Measurements from ENCODE around the gene GHR.

GHR gene

DNA sequence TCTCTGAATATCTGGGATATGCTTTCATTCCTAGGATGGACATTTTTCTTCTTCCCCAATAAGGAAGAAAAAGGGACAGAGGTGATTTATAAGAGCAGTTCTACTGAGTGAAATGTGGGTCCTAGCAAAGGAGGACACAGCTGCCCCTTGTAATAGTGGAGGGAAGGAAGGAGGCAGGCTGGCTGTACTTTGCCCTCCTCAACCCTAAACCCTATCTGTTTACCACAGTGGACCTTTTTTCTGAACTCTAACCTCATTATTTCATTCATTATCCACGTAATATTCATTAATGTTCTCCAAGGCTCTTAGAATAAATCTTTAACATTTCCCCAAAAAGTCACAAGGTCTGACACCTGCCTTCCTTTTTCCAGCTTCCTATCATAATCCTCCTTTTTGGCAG lies 37.8 kb downstream of the GHR start:
- Histone ChIP-seq H3K27ac (ENCODE audit: insufficient read depth, low read depth, low read length, poor library complexity, severe bottlenecking) (no peak overlapping the region), H3K4me1 (ENCODE audit: control insufficient read depth, insufficient read depth, low read length) (no peaks in the 10 kb centered on the region), H3K9me3 (ENCODE audit: control insufficient read depth, low read length) (no peaks in the 10 kb centered on the region), H3K4me3 (ENCODE audit: insufficient read depth, low read depth, low read length) (no peak overlapping the region), H3K27me3 (ENCODE audit: control insufficient read depth, insufficient read depth, low read length, poor library complexity, severe bottlenecking) (no peaks in the 10 kb centered on the region), H3K36me3 (ENCODE audit: control insufficient read depth, insufficient read depth, low read length) (no peaks in the 10 kb centered on the region)
- WGBS, 2 experiments, result 83 to 86% methylated on average over 1 of the region's 1 CpG

GRCh38 chr5:42461507-42461906 lies 38.3 kb downstream of the GHR start:
- Histone ChIP-seq H3K27me3 (ENCODE audit: control insufficient read depth, insufficient read depth, low read length, poor library complexity, severe bottlenecking) (no peaks in the 10 kb centered on the region), H3K27ac (ENCODE audit: insufficient read depth, low read depth, low read length, poor library complexity, severe bottlenecking) (no peak overlapping the region), H3K9me3 (ENCODE audit: control insufficient read depth, low read length) (no peaks in the 10 kb centered on the region), H3K4me1 (ENCODE audit: control insufficient read depth, insufficient read depth, low read length) (no peaks in the 10 kb centered on the region), H3K36me3 (ENCODE audit: control insufficient read depth, insufficient read depth, low read length) (no peaks in the 10 kb centered on the region), H3K4me3 (ENCODE audit: insufficient read depth, low read depth, low read length) (no peak overlapping the region)
- WGBS, 2 experiments, result 98 to 100% methylated on average over 1 of the region's 1 CpG

DNA sequence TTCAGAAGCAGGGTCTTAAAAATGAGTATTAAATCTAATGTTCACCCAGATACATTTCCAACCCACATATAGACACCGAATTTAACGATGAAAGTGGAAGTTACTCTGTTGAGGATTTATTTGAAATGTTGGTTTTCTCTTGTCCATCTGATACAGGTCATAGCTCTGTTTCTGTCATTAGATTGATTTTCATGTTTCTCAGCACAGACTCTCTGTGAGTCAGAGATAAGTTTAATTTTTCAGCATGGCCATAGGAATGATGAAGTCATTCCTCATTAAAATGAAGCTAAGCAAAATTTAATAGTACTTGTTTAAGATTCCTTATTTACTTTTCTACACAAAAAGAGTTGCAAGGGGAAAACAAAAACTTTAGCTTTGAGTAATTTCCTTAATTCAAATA lies 38.8 kb downstream of the GHR start:
- Histone ChIP-seq H3K4me3 (ENCODE audit: insufficient read depth, low read depth, low read length) (no peak overlapping the region), H3K27me3 (ENCODE audit: control insufficient read depth, insufficient read depth, low read length, poor library complexity, severe bottlenecking) (no peaks in the 10 kb centered on the region), H3K27ac (ENCODE audit: insufficient read depth, low read depth, low read length, poor library complexity, severe bottlenecking) (no peak overlapping the region), H3K4me1 (ENCODE audit: control insufficient read depth, insufficient read depth, low read length) (no peaks in the 10 kb centered on the region), H3K9me3 (ENCODE audit: control insufficient read depth, low read length) (no peaks in the 10 kb centered on the region), H3K36me3 (ENCODE audit: control insufficient read depth, insufficient read depth, low read length) (no peaks in the 10 kb centered on the region)
- 100% methylated on average over 2 of the region's 2 CpGs; no CpG with 5 or more reads in 1 of the 2 experiments for WGBS, 2 experiments

GRCh38 chr5:42467572-42467971 lies 44.3 kb downstream of the GHR start:
- no peaks in the 10 kb centered on the region for H3K27me3 ChIP-seq (ENCODE audit: control insufficient read depth, insufficient read depth, low read length, poor library complexity, severe bottlenecking)
- WGBS, 2 experiments, result 91 to 96% methylated on average over 5 of the region's 5 CpGs
- no peaks in the 10 kb centered on the region for H3K4me1 ChIP-seq (ENCODE audit: control insufficient read depth, insufficient read depth, low read length)
- no peaks in the 10 kb centered on the region for H3K9me3 ChIP-seq (ENCODE audit: control insufficient read depth, low read length)
- H3K36me3 ChIP-seq (ENCODE audit: control insufficient read depth, insufficient read depth, low read length), result no peaks in the 10 kb centered on the region
- H3K27ac ChIP-seq (ENCODE audit: insufficient read depth, low read depth, low read length, poor library complexity, severe bottlenecking), result no peak overlapping the region
- H3K4me3 ChIP-seq (ENCODE audit: insufficient read depth, low read depth, low read length), result no peak overlapping the region

DNA sequence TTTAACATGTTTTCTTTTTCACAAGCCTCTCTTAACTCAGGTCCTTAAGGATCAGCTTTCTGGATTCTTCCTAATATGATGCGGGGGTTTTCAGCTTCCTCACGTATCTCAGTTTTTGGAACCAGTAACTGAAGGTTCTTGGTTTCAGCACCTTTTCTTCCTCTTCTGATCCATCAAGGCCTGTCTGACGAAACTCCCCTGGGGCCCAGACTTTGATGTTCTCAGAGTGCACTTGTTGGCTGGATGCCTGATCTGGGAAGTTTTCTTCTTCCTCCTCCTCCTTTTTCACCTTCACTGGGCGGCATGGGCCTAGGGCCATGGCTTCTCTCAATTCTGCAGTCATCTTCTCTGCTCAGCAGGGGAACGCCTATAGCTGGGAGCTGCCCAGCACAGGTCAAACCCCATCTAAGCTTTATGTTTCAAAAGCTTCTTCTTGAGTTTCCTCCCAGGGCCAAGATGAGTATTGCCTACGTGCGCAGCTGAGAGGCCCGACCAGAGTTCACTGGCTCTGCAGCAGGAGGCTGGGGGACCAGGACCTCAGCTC lies 44.8 kb downstream of the GHR start:
- no peaks in the 10 kb centered on the region for H3K36me3 ChIP-seq (ENCODE audit: control insufficient read depth, insufficient read depth, low read length)
- no peaks in the 10 kb centered on the region for H3K27me3 ChIP-seq (ENCODE audit: control insufficient read depth, insufficient read depth, low read length, poor library complexity, severe bottlenecking)
- H3K9me3 ChIP-seq (ENCODE audit: control insufficient read depth, low read length), result no peaks in the 10 kb centered on the region
- WGBS, 2 experiments, result 93 to 95% methylated on average over 8 of the region's 8 CpGs
- H3K27ac ChIP-seq (ENCODE audit: insufficient read depth, low read depth, low read length, poor library complexity, severe bottlenecking), result no peak overlapping the region
- H3K4me1 ChIP-seq (ENCODE audit: control insufficient read depth, insufficient read depth, low read length), result no peaks in the 10 kb centered on the region
- H3K4me3 ChIP-seq (ENCODE audit: insufficient read depth, low read depth, low read length), result no peak overlapping the region

DNA sequence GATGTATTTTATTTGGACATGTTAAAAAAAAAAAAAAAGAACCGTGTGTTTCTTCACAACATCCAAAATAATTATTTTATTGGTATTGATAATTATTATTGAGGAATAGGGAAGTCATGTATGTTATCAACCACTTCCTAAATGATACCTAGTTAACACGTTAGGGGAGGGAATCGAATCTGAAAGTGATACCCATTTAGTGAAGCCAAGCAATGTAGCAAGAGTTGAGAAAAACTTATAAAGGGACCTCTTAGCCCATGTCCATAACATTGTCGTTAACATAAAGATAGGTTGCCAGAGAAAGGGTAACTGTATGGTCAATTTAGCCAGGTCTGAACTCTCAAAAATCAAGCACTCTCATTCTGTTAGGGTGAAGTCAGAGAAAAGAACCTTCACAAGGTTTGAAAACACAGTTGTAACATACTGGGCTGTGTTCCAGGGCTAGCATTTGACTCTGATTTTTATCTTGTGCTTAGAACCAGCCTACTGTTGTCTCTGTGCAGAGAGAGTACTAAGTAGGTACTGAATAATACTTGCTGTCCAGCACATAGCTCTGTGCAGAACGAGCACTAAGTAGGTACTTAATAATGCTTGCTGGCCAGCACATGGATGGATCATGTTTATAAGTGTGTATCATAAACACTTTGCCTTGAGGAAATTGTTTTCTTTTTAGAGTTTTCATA lies 60.4 kb downstream of the GHR start:
- 85 to 93% methylated on average over 4 of the region's 5 CpGs for whole genome bisulfite sequencing, 2 experiments

GRCh38 chr5:42487077-42487476 lies 63.8 kb downstream of the GHR start:
- no peaks in the 10 kb centered on the region for H3K27me3 ChIP-seq (ENCODE audit: control insufficient read depth, insufficient read depth, low read length, poor library complexity, severe bottlenecking)
- 94 to 96% methylated on average over 3 of the region's 3 CpGs for WGBS, 2 experiments
- no peak overlapping the region for H3K27ac ChIP-seq (ENCODE audit: insufficient read depth, low read depth, low read length, poor library complexity, severe bottlenecking)
- no peak overlapping the region for H3K4me3 ChIP-seq (ENCODE audit: insufficient read depth, low read depth, low read length)
- no peaks in the 10 kb centered on the region for H3K4me1 ChIP-seq (ENCODE audit: control insufficient read depth, insufficient read depth, low read length)
- no peaks in the 10 kb centered on the region for H3K36me3 ChIP-seq (ENCODE audit: control insufficient read depth, insufficient read depth, low read length)
- H3K9me3 ChIP-seq (ENCODE audit: control insufficient read depth, low read length), result no peaks in the 10 kb centered on the region

More for the DNA sequence above, 60.4 kb downstream of the GHR start:
- no peak overlapping the region for H3K4me3 ChIP-seq (ENCODE audit: insufficient read depth, low read depth, low read length)
- no peaks in the 10 kb centered on the region for H3K4me1 ChIP-seq (ENCODE audit: control insufficient read depth, insufficient read depth, low read length)
- no peaks in the 10 kb centered on the region for H3K9me3 ChIP-seq (ENCODE audit: control insufficient read depth, low read length)
- no peaks in the 10 kb centered on the region for H3K36me3 ChIP-seq (ENCODE audit: control insufficient read depth, insufficient read depth, low read length)
- no peak overlapping the region for H3K27ac ChIP-seq (ENCODE audit: insufficient read depth, low read depth, low read length, poor library complexity, severe bottlenecking)
- no peaks in the 10 kb centered on the region for H3K27me3 ChIP-seq (ENCODE audit: control insufficient read depth, insufficient read depth, low read length, poor library complexity, severe bottlenecking)

- Histone ChIP-seq H3K4me1 (ENCODE audit: control insufficient read depth, insufficient read depth, low read length) (no peaks in the 10 kb centered on the region), H3K27me3 (ENCODE audit: control insufficient read depth, insufficient read depth, low read length, poor library complexity, severe bottlenecking) (no peaks in the 10 kb centered on the region), H3K27ac (ENCODE audit: insufficient read depth, low read depth, low read length, poor library complexity, severe bottlenecking) (no peak overlapping the region), H3K9me3 (ENCODE audit: control insufficient read depth, low read length) (no peaks in the 10 kb centered on the region), H3K4me3 (ENCODE audit: insufficient read depth, low read depth, low read length) (no peak overlapping the region), H3K36me3 (ENCODE audit: control insufficient read depth, insufficient read depth, low read length) (no peaks in the 10 kb centered on the region)
These were observed 64.6 kb downstream of the GHR start for GRCh38 chr5:42487821-42488220.

GRCh38 chr5:42490831-42491230 lies 67.6 kb downstream of the GHR start:
- Histone ChIP-seq H3K27me3 (ENCODE audit: control insufficient read depth, insufficient read depth, low read length, poor library complexity, severe bottlenecking) (no peaks in the 10 kb centered on the region), H3K36me3 (ENCODE audit: control insufficient read depth, insufficient read depth, low read length) (no peaks in the 10 kb centered on the region), H3K9me3 (ENCODE audit: control insufficient read depth, low read length) (no peaks in the 10 kb centered on the region), H3K4me1 (ENCODE audit: control insufficient read depth, insufficient read depth, low read length) (no peaks in the 10 kb centered on the region), H3K4me3 (ENCODE audit: insufficient read depth, low read depth, low read length) (no peak overlapping the region), H3K27ac (ENCODE audit: insufficient read depth, low read depth, low read length, poor library complexity, severe bottlenecking) (no peak overlapping the region)
- 98 to 100% methylated on average over 2 of the region's 2 CpGs for WGBS, 2 experiments

- Histone ChIP-seq H3K4me3 (ENCODE audit: insufficient read depth, low read depth, low read length) (no peak overlapping the region), H3K9me3 (ENCODE audit: control insufficient read depth, low read length) (no peaks in the 10 kb centered on the region), H3K27ac (ENCODE audit: insufficient read depth, low read depth, low read length, poor library complexity, severe bottlenecking) (no peak overlapping the region), H3K4me1 (ENCODE audit: control insufficient read depth, insufficient read depth, low read length) (peaks cover under 1% of the 10 kb centered on the region), H3K27me3 (ENCODE audit: control insufficient read depth, insufficient read depth, low read length, poor library complexity, severe bottlenecking) (no peaks in the 10 kb centered on the region), H3K36me3 (ENCODE audit: control insufficient read depth, insufficient read depth, low read length) (no peaks in the 10 kb centered on the region)
- 84 to 86% methylated on average over 3 of the region's 3 CpGs for WGBS, 2 experiments
These were observed 68.5 kb downstream of the GHR start for GRCh38 chr5:42491699-42492098.

Measured in ectodermal cell (in vitro differentiated cells).